GM23338 (cell line): ENCODE data around the gene NUAK2. TPM values are rescaled to one million over a fixed set of nuclear protein-coding genes. Genes with fewer than 3 reads are reported as not detected.

ENCODE experiments used
- ATAC-seq: fragments of 200-7000 bp; cut with Tn5 transposase; 3 replicates; pipeline ENCODE4 v1.9.1; 2020
- DNase-seq: peaks from one replicate; pipeline ENCODE4 v3.0.0-alpha.2; 2015; ENCODE audit warnings: low spot score
- H2AFZ ChIP-seq: fragments of 200-600 bp; sonication (generic); 2 replicates; pipeline ENCODE4 v1.8.0; 2016; ENCODE audit warnings: antibody characterized with exemption, mild to moderate bottlenecking, moderate library complexity
- H3F3A ChIP-seq: fragments of 200-600 bp; sonication (generic); replicated peaks from 2 replicates; pipeline ENCODE4 v1.8.0; 2017; ENCODE audit warnings: antibody characterized with exemption, mixed run types, low read depth
- H3K27ac ChIP-seq: fragments of 200-600 bp; sonication (generic); 2 replicates; pipeline ENCODE4 v1.6.1; 2016; ENCODE audit warnings: low read depth
- H3K27me3 ChIP-seq: fragments of 200-600 bp; sonication (generic); 2 replicates; pipeline ENCODE4 v1.8.0; 2016; ENCODE audit warnings: mild to moderate bottlenecking, mixed run types, moderate library complexity; ENCODE audit not compliant: insufficient read depth
- H3K36me3 ChIP-seq: fragments of 200-600 bp; sonication (generic); 2 replicates; pipeline ENCODE4 v1.8.0; 2016; ENCODE audit warnings: mild to moderate bottlenecking; ENCODE audit not compliant: insufficient read depth
- H3K4me1 ChIP-seq: fragments of 200-600 bp; sonication (generic); 2 replicates; pipeline ENCODE4 v1.8.0; 2016; ENCODE audit warnings: mild to moderate bottlenecking, moderate library complexity; ENCODE audit not compliant: insufficient read depth
- H3K4me2 ChIP-seq: fragments of 200-600 bp; sonication (generic); 2 replicates; pipeline ENCODE4 v1.7.1; 2017; ENCODE audit warnings: mixed run types
- H3K4me3 ChIP-seq: fragments of 200-600 bp; sonication (generic); 2 replicates; pipeline ENCODE4 v1.6.1; 2016; ENCODE audit warnings: mixed run types
- H3K79me2 ChIP-seq: fragments of 200-600 bp; sonication (generic); replicated peaks from 2 replicates; pipeline ENCODE4 v1.8.0; 2017; ENCODE audit warnings: mild to moderate bottlenecking; ENCODE audit not compliant: insufficient read depth
- H3K9me2 ChIP-seq: fragments of 200-600 bp; sonication (generic); 2 replicates; pipeline ENCODE4 v1.8.0; 2017; ENCODE audit not compliant: insufficient read depth
- H4K20me1 ChIP-seq: fragments of 200-600 bp; sonication (generic); replicated peaks from 2 replicates; pipeline ENCODE4 v1.8.0; 2017; ENCODE audit warnings: mild to moderate bottlenecking; ENCODE audit not compliant: insufficient read depth
- H3K27ac Mint-ChIP-seq: 2 replicates; pipeline ENCODE4 v1.8.0; 2020; ENCODE audit warnings: inconsistent platforms, mild to moderate bottlenecking, moderate library complexity, mixed read lengths
- H3K27me3 Mint-ChIP-seq: 3 replicates; pipeline ENCODE4 v1.8.0; 2022; ENCODE audit warnings: low read depth, mild to moderate bottlenecking, moderate library complexity, mixed read lengths, inconsistent platforms; ENCODE audit not compliant: insufficient read depth, poor library complexity
- H3K36me3 Mint-ChIP-seq: 3 replicates; pipeline ENCODE4 v1.8.0; 2021; ENCODE audit warnings: low read depth, mild to moderate bottlenecking, inconsistent platforms, moderate library complexity, mixed read lengths
- H3K4me1 Mint-ChIP-seq: 3 replicates; pipeline ENCODE4 v1.8.0; 2020; ENCODE audit warnings: mild to moderate bottlenecking, inconsistent platforms, mixed read lengths
- H3K4me3 Mint-ChIP-seq: 3 replicates; pipeline ENCODE4 v1.8.0; 2021; ENCODE audit warnings: moderate library complexity, mild to moderate bottlenecking, inconsistent platforms, mixed read lengths
- H3K9me3 Mint-ChIP-seq: 3 replicates; pipeline ENCODE4 v1.8.0; 2020; ENCODE audit warnings: moderate library complexity, mild to moderate bottlenecking, inconsistent platforms, mixed read lengths
- CREB1 ChIP-seq: fragments of 250-450 bp; sonication (Bioruptor Pico); IDR thresholded peaks from 2 replicates; pipeline ENCODE4 v1.5.0; 2020; ENCODE audit warnings: low read depth, mild to moderate bottlenecking, moderate library complexity
- EZH2phosphoT487 ChIP-seq: fragments of 200-600 bp; sonication (generic); IDR thresholded peaks from one replicate; pipeline ENCODE4 v1.8.1; 2018; ENCODE audit warnings: antibody characterized with exemption; ENCODE audit not compliant: unreplicated experiment
- JUNB ChIP-seq: IDR thresholded peaks from one replicate; pipeline ENCODE4 v1.6.1; 2016; ENCODE audit warnings: antibody characterized with exemption; ENCODE audit not compliant: unreplicated experiment
- POLR2AphosphoS5 ChIP-seq: IDR thresholded peaks from 2 replicates; pipeline ENCODE4 v1.6.1; 2016; ENCODE audit warnings: antibody characterized with exemption, low read depth
- STAT1 ChIP-seq: IDR thresholded peaks from one replicate; pipeline ENCODE4 v1.6.1; 2016; ENCODE audit warnings: antibody characterized with exemption; ENCODE audit not compliant: unreplicated experiment
- ZNF331 ChIP-seq: fragments of 250-450 bp; sonication (Bioruptor Pico); IDR thresholded peaks from 2 replicates; pipeline ENCODE4 v1.5.0; 2020; ENCODE audit warnings: low read depth, mild to moderate bottlenecking, moderate library complexity
- polyA plus RNA-seq: library from polyadenylated mRNA; unstranded; fragments of >200 nt; fragmentation: Nextera tagmentation; extraction: Ambion mirVana; gene quantifications from 2 replicates; pipeline ENCODE4 v1.2.1, GENCODE V29; 2016
- total RNA-seq: library from RNA; depleted of rRNA; stranded (reverse); fragments of >200 nt; shearing (Covaris generic); gene quantifications from 2 replicates; pipeline ENCODE4 v1.2.3, GENCODE V29; 2014
- TF ChIP-seq, protein P1 (sequence below): IDR thresholded peaks from one replicate; pipeline ENCODE4 v1.6.1; 2018; ENCODE audit warnings: antibody characterized with exemption; ENCODE audit not compliant: unreplicated experiment
- TF ChIP-seq, protein P2 (sequence below): fragments of 250-450 bp; sonication (Bioruptor Pico); IDR thresholded peaks from 2 replicates; pipeline ENCODE4 v1.5.0; 2020; ENCODE audit warnings: mild to moderate bottlenecking, moderate library complexity

Gene NUAK2
- total and polyA plus RNA-seq, 2 experiments from 2014 or later, result 7.8 to 15.3 TPM

- no peak for ATAC-seq
- H2AFZ ChIP-seq, result peak overlapping the region; percentile 78; the same call in 1 of the 2 replicates
- Mint-ChIP-seq H3K36me3 (no peaks in the 10 kb centered on the region; the same call in 2 of the 3 replicates), H3K4me1 (peaks cover 53% of the 10 kb centered on the region), H3K4me3 (peak overlapping the region; percentile 16; the same call in 1 of the 3 replicates), H3K27me3 (peaks cover 15% of the 10 kb centered on the region), H3K27ac (peak overlapping the region; percentile 91), H3K9me3 (no peaks in the 10 kb centered on the region)
- H3K9me2 ChIP-seq, result no peaks in the 10 kb centered on the region
- TF ChIP-seq EZH2phosphoT487, result no peak
- no peaks in the 10 kb centered on the region for H4K20me1 ChIP-seq
- H3K4me2 ChIP-seq, result 0 out of 2 replicates have a peak overlapping the region, but pooled peaks have one; percentile 31
- DNase-seq, result no peak
- H3K27ac ChIP-seq, result peak overlapping the region; percentile 90
- H3K79me2 ChIP-seq, result no peaks in the 10 kb centered on the region; the same call in 1 of the 2 replicates
- H3K36me3 ChIP-seq, result no peaks in the 10 kb centered on the region; the same call in 1 of the 2 replicates
- no peak overlapping the region for H3K4me3 ChIP-seq
- peaks cover 7% of the 10 kb centered on the region; the same call in 1 of the 2 replicates for H3F3A ChIP-seq
- H3K4me1 ChIP-seq, result peaks cover 41% of the 10 kb centered on the region
- no peaks in the 10 kb centered on the region for H3K27me3 ChIP-seq
These were observed 36.0 kb downstream of the NUAK2 start for GRCh38 chr1:205285381-205286101.

GRCh38 chr1:205284420-205285144 lies 37.0 kb downstream of the NUAK2 start:
- Histone ChIP-seq H3K4me2 (peak overlapping the region; percentile 31; the same call in 1 of the 2 replicates), H3K27me3 (no peaks in the 10 kb centered on the region), H4K20me1 (no peaks in the 10 kb centered on the region), H3K36me3 (no peaks in the 10 kb centered on the region; the same call in 1 of the 2 replicates), H2AFZ (peak overlapping the region; percentile 78; the same call in 1 of the 2 replicates), H3K79me2 (no peaks in the 10 kb centered on the region; the same call in 1 of the 2 replicates), H3F3A (peaks cover 7% of the 10 kb centered on the region; the same call in 1 of the 2 replicates), H3K9me2 (no peaks in the 10 kb centered on the region), H3K4me1 (peaks cover 41% of the 10 kb centered on the region), H3K27ac (peak overlapping the region; percentile 90), H3K4me3 (no peak overlapping the region)
- Mint-ChIP-seq H3K27ac (peak overlapping the region; percentile 91), H3K4me1 (peaks cover 53% of the 10 kb centered on the region), H3K27me3 (peaks cover 20% of the 10 kb centered on the region), H3K9me3 (no peaks in the 10 kb centered on the region), H3K36me3 (no peaks in the 10 kb centered on the region; the same call in 2 of the 3 replicates), H3K4me3 (no peak overlapping the region)
- ATAC-seq (peak; percentile 86), DNase-seq (peak; percentile 82)
- TF ChIP-seq, protein P1, sequence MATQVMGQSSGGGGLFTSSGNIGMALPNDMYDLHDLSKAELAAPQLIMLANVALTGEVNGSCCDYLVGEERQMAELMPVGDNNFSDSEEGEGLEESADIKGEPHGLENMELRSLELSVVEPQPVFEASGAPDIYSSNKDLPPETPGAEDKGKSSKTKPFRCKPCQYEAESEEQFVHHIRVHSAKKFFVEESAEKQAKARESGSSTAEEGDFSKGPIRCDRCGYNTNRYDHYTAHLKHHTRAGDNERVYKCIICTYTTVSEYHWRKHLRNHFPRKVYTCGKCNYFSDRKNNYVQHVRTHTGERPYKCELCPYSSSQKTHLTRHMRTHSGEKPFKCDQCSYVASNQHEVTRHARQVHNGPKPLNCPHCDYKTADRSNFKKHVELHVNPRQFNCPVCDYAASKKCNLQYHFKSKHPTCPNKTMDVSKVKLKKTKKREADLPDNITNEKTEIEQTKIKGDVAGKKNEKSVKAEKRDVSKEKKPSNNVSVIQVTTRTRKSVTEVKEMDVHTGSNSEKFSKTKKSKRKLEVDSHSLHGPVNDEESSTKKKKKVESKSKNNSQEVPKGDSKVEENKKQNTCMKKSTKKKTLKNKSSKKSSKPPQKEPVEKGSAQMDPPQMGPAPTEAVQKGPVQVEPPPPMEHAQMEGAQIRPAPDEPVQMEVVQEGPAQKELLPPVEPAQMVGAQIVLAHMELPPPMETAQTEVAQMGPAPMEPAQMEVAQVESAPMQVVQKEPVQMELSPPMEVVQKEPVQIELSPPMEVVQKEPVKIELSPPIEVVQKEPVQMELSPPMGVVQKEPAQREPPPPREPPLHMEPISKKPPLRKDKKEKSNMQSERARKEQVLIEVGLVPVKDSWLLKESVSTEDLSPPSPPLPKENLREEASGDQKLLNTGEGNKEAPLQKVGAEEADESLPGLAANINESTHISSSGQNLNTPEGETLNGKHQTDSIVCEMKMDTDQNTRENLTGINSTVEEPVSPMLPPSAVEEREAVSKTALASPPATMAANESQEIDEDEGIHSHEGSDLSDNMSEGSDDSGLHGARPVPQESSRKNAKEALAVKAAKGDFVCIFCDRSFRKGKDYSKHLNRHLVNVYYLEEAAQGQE, result no peak
- TF ChIP-seq ZNF331 (peak; percentile 21; the same call in 1 of the 2 replicates), JUNB (no peak), STAT1 (no peak), POLR2AphosphoS5 (no peak), CREB1 (CRISPR knock-in tag) (peak; percentile 31; the same call in 1 of the 2 replicates)
- TF ChIP-seq, protein P2, sequence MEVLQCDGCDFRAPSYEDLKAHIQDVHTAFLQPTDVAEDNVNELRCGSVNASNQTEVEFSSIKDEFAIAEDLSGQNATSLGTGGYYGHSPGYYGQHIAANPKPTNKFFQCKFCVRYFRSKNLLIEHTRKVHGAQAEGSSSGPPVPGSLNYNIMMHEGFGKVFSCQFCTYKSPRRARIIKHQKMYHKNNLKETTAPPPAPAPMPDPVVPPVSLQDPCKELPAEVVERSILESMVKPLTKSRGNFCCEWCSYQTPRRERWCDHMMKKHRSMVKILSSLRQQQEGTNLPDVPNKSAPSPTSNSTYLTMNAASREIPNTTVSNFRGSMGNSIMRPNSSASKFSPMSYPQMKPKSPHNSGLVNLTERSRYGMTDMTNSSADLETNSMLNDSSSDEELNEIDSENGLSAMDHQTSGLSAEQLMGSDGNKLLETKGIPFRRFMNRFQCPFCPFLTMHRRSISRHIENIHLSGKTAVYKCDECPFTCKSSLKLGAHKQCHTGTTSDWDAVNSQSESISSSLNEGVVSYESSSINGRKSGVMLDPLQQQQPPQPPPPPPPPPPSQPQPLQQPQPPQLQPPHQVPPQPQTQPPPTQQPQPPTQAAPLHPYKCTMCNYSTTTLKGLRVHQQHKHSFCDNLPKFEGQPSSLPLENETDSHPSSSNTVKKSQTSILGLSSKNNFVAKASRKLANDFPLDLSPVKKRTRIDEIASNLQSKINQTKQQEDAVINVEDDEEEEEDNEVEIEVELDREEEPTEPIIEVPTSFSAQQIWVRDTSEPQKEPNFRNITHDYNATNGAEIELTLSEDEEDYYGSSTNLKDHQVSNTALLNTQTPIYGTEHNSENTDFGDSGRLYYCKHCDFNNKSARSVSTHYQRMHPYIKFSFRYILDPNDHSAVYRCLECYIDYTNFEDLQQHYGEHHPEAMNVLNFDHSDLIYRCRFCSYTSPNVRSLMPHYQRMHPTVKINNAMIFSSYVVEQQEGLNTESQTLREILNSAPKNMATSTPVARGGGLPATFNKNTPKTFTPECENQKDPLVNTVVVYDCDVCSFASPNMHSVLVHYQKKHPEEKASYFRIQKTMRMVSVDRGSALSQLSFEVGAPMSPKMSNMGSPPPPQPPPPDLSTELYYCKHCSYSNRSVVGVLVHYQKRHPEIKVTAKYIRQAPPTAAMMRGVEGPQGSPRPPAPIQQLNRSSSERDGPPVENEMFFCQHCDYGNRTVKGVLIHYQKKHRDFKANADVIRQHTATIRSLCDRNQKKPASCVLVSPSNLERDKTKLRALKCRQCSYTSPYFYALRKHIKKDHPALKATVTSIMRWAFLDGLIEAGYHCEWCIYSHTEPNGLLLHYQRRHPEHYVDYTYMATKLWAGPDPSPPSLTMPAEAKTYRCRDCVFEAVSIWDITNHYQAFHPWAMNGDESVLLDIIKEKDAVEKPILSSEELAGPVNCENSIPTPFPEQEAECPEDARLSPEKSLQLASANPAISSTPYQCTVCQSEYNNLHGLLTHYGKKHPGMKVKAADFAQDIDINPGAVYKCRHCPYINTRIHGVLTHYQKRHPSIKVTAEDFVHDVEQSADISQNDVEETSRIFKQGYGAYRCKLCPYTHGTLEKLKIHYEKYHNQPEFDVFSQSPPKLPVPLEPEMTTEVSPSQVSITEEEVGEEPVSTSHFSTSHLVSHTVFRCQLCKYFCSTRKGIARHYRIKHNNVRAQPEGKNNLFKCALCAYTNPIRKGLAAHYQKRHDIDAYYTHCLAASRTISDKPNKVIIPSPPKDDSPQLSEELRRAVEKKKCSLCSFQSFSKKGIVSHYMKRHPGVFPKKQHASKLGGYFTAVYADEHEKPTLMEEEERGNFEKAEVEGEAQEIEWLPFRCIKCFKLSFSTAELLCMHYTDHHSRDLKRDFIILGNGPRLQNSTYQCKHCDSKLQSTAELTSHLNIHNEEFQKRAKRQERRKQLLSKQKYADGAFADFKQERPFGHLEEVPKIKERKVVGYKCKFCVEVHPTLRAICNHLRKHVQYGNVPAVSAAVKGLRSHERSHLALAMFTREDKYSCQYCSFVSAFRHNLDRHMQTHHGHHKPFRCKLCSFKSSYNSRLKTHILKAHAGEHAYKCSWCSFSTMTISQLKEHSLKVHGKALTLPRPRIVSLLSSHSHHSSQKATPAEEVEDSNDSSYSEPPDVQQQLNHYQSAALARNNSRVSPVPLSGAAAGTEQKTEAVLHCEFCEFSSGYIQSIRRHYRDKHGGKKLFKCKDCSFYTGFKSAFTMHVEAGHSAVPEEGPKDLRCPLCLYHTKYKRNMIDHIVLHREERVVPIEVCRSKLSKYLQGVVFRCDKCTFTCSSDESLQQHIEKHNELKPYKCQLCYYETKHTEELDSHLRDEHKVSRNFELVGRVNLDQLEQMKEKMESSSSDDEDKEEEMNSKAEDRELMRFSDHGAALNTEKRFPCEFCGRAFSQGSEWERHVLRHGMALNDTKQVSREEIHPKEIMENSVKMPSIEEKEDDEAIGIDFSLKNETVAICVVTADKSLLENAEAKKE (CRISPR knock-in tag), result 0 out of 2 replicates have a peak, but pooled peaks have one; percentile 5
